Astrocyte (in vitro differentiated cells and primary cell): ENCODE measurements around the gene PAPPA2.

Experiments used
- EZH2 ChIP-seq: IDR thresholded peaks from 2 replicates; pipeline ENCODE4 v1.6.1; 2012; ENCODE audit warnings: mild to moderate bottlenecking, low read length, inconsistent platforms; ENCODE audit not compliant: insufficient read depth
- TF ChIP-seq, protein P1 (sequence below): IDR thresholded peaks from 2 replicates; pipeline ENCODE4 v1.5.1; 2011; ENCODE audit warnings: low read depth, mild to moderate bottlenecking, inconsistent platforms, low read length, moderate library complexity; ENCODE audit not compliant: insufficient read depth

- no peak for TF ChIP-seq EZH2
- TF ChIP-seq, protein P1, sequence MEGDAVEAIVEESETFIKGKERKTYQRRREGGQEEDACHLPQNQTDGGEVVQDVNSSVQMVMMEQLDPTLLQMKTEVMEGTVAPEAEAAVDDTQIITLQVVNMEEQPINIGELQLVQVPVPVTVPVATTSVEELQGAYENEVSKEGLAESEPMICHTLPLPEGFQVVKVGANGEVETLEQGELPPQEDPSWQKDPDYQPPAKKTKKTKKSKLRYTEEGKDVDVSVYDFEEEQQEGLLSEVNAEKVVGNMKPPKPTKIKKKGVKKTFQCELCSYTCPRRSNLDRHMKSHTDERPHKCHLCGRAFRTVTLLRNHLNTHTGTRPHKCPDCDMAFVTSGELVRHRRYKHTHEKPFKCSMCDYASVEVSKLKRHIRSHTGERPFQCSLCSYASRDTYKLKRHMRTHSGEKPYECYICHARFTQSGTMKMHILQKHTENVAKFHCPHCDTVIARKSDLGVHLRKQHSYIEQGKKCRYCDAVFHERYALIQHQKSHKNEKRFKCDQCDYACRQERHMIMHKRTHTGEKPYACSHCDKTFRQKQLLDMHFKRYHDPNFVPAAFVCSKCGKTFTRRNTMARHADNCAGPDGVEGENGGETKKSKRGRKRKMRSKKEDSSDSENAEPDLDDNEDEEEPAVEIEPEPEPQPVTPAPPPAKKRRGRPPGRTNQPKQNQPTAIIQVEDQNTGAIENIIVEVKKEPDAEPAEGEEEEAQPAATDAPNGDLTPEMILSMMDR: no peak
Measured at GRCh38 chr1:176692431-176692830, 229.5 kb downstream of the PAPPA2 start.
